ENCODE data around the gene CLNK. TPM values are rescaled to one million over a fixed set of nuclear protein-coding genes. Genes with fewer than 3 reads are reported as not detected.
A peak's percentile ranks its signal among the peaks of the same experiment; 100 is the strongest.

CLNK gene
- total and polyA plus RNA-seq, 2 experiments from 2014 or later, result not detected

- WGBS, 2 experiments (ENCODE audit: low coverage in 1 of 2, low lambda C conversion rate in 2 of 2, missing lambda C conversion rate in 2 of 2), result 46 to 48% methylated on average over 4 of the region's 4 CpGs
- Histone ChIP-seq H3K79me2 (ENCODE audit: insufficient read depth) (no peaks in the 10 kb centered on the region), H3K4me1 (ENCODE audit: insufficient read depth) (no peaks in the 10 kb centered on the region), H3K36me3 (ENCODE audit: low read depth) (peaks cover 29% of the 10 kb centered on the region), H3K27me3 (replicated peaks; ENCODE audit: insufficient read depth) (no peaks in the 10 kb centered on the region), H3K27ac (no peak overlapping the region), H3F3A (ENCODE audit: insufficient read depth) (0 out of 2 replicates have a peak, but pooled peaks cover 10% of the 10 kb centered on the region), H3K9me2 (ENCODE audit: insufficient read depth) (no peaks in the 10 kb centered on the region), H3K9ac (no peak overlapping the region), H2AFZ (no peak overlapping the region), H3K4me2 (ENCODE audit: unreplicated experiment) (no peak overlapping the region), H3K4me3 (no peak overlapping the region), H4K20me1 (ENCODE audit: insufficient read depth) (no peaks in the 10 kb centered on the region), H3K9me3 (ENCODE audit: low read depth) (no peaks in the 10 kb centered on the region)
- DNase-seq, result no peak
- TF ChIP-seq EZH2phosphoT487 (IDR thresholded peaks at IDR 0.05; ENCODE audit: insufficient read depth, low read depth) (no peak), EZH2 (IDR thresholded peaks at IDR 0.05; ENCODE audit: insufficient read depth, poor library complexity, severe bottlenecking) (no peak)
- in situ Hi-C loops (cut with MboI), result no loop called here
Measured at GRCh38 chr4:10441512-10441911, 243.1 kb downstream of the CLNK start.

DNA sequence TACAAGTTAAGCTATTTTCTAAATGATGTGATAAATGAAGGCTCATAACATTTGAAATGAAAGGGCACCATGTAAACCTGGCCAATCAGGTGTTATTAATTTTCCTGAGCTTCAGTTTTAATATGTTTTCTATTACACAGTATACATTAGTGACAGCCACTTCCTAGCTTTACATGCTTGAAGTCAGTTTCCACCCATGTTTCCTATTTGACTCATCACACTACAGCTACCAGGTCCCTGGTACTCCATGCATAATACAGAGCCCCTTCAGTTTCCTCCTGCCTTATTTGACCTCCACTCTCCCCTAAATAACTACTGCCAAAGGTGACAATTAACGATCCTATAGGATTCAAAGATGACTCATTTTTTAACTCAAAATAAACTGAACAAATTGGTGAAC is 245.6 kb downstream of the CLNK start:
- in situ Hi-C loops (cut with MboI), result no loop called here
- Histone ChIP-seq H4K20me1 (ENCODE audit: insufficient read depth) (no peaks in the 10 kb centered on the region), H2AFZ (no peak overlapping the region), H3K9ac (no peak overlapping the region), H3K36me3 (ENCODE audit: low read depth) (peaks cover 4% of the 10 kb centered on the region; the same call in 1 of the 2 replicates), H3K4me3 (no peak overlapping the region), H3F3A (ENCODE audit: insufficient read depth) (0 out of 2 replicates have a peak, but pooled peaks cover 10% of the 10 kb centered on the region), H3K27ac (no peak overlapping the region), H3K79me2 (ENCODE audit: insufficient read depth) (no peaks in the 10 kb centered on the region), H3K4me2 (ENCODE audit: unreplicated experiment) (no peak overlapping the region), H3K27me3 (replicated peaks; ENCODE audit: insufficient read depth) (no peaks in the 10 kb centered on the region), H3K9me2 (ENCODE audit: insufficient read depth) (no peaks in the 10 kb centered on the region), H3K9me3 (ENCODE audit: low read depth) (no peaks in the 10 kb centered on the region), H3K4me1 (ENCODE audit: insufficient read depth) (no peaks in the 10 kb centered on the region)
- 49 to 54% methylated on average over 1 of the region's 1 CpG for WGBS, 2 experiments (ENCODE audit: low coverage in 1 of 2, low lambda C conversion rate in 2 of 2, missing lambda C conversion rate in 2 of 2)
- TF ChIP-seq EZH2 (IDR thresholded peaks at IDR 0.05; ENCODE audit: insufficient read depth, poor library complexity, severe bottlenecking) (no peak), EZH2phosphoT487 (IDR thresholded peaks at IDR 0.05; ENCODE audit: insufficient read depth, low read depth) (no peak)
- DNase-seq, result no peak

DNA sequence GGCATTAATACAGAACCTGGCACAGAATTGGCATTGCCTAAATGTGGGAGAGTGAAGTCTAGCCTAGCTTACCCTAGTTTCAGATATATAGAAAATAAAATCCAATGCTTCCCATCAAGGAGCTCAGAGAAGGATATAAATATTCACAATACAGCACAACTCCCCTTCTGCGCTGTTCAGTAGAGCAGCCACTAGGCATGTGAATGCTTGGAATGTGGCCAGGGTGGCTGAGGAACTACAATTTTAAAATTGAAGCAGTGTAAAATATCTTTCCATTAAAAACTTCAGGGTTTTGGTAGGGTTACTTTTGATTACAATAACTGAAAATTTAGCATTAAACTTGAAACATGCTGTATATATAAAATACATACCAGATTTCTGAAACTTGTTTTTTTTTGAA is 246.8 kb downstream of the CLNK start:
- Histone ChIP-seq H3K4me2 (ENCODE audit: unreplicated experiment) (no peak overlapping the region), H4K20me1 (ENCODE audit: insufficient read depth) (no peaks in the 10 kb centered on the region), H2AFZ (no peak overlapping the region), H3K27me3 (replicated peaks; ENCODE audit: insufficient read depth) (no peaks in the 10 kb centered on the region), H3K4me1 (ENCODE audit: insufficient read depth) (no peaks in the 10 kb centered on the region), H3K79me2 (ENCODE audit: insufficient read depth) (no peaks in the 10 kb centered on the region), H3K9ac (no peak overlapping the region), H3K4me3 (no peak overlapping the region), H3K36me3 (ENCODE audit: low read depth) (no peaks in the 10 kb centered on the region), H3F3A (ENCODE audit: insufficient read depth) (0 out of 2 replicates have a peak, but pooled peaks cover 10% of the 10 kb centered on the region), H3K27ac (no peak overlapping the region), H3K9me2 (ENCODE audit: insufficient read depth) (no peaks in the 10 kb centered on the region), H3K9me3 (ENCODE audit: low read depth) (no peaks in the 10 kb centered on the region)
- DNase-seq, result peak; percentile 13
- 43 to 61% methylated on average over 1 of the region's 1 CpG for WGBS, 2 experiments (ENCODE audit: low coverage in 1 of 2, low lambda C conversion rate in 2 of 2, missing lambda C conversion rate in 2 of 2)
- in situ Hi-C loops (cut with MboI), result no loop called here
- TF ChIP-seq EZH2 (IDR thresholded peaks at IDR 0.05; ENCODE audit: insufficient read depth, poor library complexity, severe bottlenecking) (no peak), EZH2phosphoT487 (IDR thresholded peaks at IDR 0.05; ENCODE audit: insufficient read depth, low read depth) (no peak)

Other genes starting within 250 kb of the CLNK start
- 19.0 and 28.7 TPM in 2 replicates for gene ZNF518B, start 227.3 kb downstream of the CLNK start, total RNA-seq (2014; rRNA removed; shearing (Covaris generic))
- 9.0 TPM in 2 replicates for gene ZNF518B, start 227.3 kb downstream of the CLNK start, polyA plus RNA-seq (2016; fragmentation: Nextera tagmentation; extraction: Ambion mirVana)

Data from GM23248 (cell line).